NCI-H2107 treated with DMSO at 0.1 percent for 48 hours (cell line): ENCODE results near the gene TIMP4.

Source experiments
- DNase-seq: peaks from one replicate; lab custom pipeline; 2025; ENCODE audit not compliant: unreplicated experiment; lab: John Stamatoyannopoulos, UW

The TIMP4 gene

DNA sequence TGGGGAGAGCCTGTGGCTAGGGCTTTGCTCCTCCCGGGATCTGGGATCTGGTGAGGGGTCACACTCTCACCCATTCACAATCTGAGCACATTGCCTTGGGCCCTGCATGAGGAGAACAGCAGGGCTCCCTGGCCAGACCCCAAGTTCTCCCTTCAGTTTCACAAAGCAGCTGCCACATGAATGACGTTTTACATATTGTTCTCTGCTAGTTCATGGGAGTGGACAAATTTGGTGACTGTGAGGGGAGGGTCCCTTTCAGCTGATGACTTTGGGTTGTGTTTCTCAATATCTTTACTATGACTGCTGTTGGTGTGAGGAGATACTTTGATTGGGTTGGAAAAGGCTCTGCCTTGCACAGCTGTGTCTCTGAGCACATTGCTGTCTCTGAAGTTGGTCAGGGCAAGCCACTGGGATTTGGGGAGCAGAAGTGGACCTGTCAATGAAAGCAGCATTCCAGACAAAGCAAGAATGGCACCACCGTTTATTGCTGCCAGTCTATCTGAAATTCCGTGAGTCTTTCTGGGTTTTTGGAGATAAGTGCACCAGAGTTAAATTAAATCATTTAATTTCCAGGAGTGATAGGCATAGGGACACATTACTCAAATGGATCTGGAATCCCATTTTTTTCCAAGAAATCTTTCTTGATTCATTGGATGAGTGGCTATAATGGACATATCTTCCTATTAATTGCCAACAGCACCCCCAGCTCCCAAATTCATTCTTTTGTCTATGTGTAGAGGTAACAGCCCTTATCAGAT is 10.3 kb downstream of the TIMP4 start:
- no peak for DNase-seq

DNA sequence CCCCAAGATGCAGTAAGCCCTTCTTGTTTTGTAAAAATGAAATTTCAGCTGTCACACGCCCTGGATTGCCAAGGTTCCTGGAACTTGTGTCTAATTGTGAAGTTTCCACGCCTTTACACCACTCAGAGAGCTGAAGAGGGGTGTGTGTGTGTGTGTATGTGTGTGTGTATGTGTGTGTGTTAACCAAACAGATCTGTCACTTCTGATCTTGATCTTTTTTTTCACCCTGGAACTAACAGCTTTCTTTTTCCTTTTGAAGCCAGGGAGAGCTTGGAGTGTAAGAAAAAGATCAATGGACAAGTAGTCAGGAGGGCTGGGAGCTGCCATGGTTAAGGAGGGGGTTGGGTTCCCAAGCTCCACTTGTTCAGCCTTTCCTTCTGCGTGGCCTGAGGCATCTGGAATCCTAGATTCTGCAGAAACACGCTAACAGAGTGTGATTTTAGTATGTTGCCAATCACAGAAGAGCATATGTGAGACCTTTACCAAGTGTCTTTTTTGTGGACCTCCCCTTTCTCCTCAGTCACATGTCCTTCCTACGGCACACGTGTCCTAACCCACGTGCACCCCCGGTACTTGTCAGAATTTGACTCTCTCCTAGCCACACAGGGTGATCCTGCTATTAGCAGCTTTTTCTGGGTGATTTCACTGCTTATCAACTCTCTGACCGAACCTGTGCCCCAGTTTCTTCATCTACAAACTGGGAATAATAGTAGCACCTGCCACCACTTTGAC is 11.5 kb downstream of the TIMP4 start:
- DNase-seq, result no peak

DNA sequence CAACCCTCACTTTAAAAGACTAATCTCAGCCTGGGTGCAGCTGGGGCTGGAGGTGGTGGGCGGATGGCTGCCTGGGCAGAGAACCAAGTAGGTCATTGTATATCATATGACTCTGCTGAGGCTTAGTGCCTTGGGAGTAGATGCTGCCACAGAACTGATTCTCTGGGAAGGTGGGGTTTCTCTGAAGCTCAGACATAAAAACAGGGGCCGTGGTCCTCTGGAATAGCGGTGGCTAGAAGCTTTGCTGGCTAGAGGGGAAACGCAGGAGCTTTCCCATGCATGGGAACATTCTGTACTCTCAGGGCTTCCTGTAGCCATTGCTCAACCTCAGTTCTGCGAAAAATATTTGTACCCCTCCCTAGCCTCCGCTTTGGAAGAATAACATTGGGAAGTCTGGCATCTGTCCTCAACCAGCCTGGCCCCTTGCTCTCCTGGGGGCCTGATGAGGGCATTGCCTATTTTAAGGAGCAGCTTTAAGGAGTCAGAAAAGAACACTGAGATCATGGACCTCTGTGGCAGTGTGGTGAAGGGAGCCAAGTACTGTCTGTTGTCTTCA is 14.7 kb downstream of the TIMP4 start:
- DNase-seq, result no peak

DNA sequence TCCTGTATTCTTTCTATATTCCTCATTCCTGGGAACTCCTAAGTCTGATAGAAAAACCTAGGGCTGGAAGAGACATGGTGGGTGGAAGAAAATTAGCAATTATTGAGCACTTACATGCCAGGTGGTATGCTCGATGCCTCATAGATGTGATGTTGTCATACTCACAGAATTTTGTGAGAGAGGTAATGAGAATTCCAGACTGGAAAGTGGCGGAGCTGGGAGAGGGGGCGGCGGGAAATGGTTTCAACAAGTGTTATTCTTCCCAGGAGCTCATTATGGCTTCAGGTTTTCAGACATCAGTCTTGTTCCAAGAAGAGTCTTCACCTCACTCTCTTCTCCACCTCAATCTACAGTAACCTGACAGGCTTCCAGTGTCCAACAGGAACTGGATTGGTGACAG is 16.2 kb downstream of the TIMP4 start:
- no peak for DNase-seq

DNA sequence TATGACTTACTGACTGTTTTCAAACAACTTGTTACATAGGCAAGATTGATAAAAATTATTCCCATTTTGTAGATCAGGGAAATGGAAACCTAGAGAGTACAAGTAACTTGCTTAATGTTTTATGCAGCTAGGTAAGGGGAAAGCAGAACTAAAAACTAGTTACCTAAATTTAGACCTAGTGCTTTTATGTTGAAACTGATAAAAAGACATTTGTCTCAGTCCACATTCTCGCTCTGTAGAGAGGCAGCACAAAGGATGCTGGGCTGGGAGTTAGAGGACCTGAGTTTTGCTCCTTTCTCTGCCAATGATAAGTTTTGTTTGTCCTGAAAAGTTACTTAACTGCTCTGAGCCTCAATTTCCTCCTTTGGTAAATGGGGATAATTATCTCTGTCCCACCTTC is 17.4 kb downstream of the TIMP4 start:
- no peak for DNase-seq

DNA sequence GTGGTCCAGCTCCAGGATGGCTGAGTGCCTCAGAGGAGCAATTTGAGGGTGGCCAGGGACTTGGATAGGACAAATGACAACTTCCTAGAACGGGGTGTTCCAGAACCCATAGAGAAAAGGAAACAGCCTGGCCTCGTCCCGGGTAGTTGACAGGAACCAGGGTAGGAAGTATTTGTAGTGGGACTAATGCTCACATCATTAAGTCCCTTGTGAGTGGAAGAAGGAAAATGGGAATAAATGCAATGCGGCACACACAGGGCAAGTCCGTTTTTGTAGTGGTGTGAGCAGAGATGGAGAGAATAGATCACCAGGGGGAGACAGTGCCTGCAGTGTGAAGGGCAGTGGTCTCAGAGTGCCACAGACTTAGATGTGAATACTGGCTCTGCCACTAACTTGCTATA is 19.6 kb downstream of the TIMP4 start:
- DNase-seq, result no peak

DNA sequence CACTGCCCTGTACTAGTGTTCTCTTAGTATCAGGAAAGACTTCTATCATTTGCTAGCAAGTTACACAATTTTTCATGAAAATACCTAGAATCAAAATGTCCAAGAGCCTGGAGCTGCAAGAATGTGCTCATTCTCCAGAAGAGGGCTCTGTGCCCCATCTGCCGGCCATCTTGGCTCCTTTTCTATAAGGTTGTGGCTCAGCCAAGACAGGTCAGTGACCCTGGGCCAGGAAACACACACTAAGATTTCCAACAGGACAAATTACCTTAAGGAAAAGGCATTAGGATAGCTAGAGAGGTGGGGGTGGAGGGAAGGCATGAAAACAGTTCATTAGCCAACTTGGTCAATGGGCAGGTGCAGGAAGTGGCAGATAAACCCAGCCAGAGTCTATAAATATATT is 20.7 kb downstream of the TIMP4 start:
- no peak for DNase-seq

DNA sequence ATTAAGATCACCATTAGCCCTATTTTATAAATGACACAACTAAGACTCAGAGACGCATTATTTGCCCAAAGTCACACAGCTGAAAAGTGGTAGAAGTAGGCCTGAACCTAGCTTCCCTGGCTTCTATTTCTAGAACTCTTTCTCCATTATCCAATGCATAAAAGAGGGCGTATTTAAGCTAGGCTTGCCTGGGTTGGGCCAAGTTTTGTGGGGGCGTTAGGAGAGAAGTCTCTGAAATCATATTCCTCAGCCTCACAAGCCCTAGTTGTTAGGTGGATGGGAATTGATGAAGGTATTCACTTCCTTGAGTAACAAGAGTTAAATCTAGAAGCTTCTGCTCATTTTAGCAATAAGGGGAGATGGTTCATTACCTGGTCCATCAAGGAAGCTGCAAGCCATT is 22.3 kb downstream of the TIMP4 start:
- no peak for DNase-seq

DNA sequence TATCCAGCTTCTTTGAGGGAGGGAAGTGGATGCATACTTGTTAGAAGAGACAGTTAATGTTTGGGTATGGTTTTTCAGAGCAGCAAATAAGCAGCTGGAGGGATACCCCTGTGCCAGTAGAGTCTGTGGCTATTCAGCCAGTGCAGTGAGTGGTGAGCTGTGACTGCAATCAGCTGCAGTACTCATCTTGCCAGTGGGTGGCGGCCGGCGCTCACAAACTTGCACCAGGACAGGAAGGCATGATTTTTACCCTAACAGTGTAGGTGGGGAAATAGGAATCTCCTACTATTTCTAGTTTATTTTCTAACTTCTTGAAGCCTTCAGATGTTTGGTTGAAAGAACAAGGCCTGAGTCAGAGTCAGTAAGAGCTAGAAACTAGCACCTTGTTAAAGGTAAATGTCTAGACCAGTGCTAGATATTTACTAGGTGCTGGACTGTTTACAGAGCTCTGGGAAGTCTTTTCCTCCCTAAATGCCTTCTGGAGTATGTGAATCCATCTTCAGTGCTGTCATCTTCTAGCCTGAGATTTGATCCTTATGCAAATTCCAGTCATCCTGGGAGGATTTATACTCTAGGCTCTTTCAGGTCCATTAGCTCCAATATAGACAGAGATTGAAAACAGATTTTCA is 23.6 kb downstream of the TIMP4 start:
- peak; percentile 11 for DNase-seq

DNA sequence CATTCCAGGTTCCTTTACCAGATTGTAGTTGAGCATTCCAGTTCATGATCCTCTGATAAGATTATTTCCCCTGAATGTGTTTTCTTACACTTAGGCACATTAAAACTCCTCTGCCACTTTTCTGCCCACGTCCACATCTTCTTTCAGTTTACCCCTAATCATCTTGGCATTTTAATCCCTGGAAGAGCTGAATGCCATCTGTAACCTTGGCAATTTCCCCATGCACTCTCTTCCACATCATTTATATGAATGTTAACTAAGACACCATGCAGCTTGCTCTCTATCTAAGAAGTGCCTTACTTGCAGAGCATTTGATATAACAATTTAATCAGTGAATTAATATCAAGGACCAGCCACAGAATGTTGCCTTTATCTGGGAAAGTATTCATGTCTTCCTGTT is 25.8 kb downstream of the TIMP4 start:
- DNase-seq, result no peak

DNA sequence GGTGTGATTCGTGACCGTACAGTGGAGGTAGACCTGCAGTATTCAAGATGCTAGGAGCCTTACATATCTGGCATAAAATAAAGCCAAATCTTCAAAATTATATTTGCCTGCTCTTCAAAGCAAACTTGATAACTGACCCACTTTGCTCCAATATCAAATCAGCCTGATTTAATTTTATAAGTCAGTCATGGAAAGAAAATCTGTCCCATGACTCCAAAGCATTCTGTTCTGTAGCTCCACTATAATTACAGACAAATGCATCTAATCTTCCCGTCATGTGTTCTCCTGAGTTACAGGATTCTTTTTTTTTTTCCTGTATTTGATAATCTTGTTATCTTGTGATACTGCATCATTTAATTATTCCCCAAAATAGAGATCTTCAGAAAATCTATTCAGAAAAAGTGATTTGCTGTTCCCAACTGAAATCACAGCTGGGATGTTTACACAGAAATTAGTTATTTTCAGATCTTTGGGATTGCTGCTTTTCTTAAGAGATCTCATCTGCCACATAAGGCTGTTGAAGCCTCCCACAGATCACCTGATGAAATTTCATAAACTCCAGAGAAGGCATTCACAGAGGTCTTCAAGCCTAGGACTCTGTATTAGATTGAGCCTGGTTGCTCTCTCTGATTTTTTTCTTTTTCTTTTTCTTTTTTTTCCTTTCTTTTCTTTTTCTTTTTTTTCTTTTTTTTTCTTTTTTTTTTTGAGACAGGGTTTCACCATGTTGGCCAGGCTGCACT is 27.2 kb downstream of the TIMP4 start:
- DNase-seq, result no peak

DNA sequence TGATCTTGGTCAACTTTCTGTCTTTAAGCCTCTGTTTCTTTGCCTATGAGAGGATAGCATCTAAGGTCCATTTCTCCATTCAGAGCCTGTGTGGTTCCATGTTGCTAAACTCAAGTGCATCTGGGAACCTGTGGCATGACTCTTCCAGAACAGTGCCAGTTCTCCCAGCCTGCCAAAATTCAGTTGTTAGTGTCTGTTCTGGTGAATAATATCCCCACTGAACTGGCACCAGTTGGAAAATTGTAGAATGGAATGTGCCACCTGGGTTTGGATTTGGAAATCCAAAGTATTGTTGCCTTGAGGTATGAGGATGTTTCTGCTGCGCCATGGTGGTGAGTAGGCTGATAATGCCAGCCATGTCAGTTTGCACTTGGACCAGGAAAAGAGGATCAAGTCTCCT is 31.3 kb downstream of the TIMP4 start:
- DNase-seq, result no peak

DNA sequence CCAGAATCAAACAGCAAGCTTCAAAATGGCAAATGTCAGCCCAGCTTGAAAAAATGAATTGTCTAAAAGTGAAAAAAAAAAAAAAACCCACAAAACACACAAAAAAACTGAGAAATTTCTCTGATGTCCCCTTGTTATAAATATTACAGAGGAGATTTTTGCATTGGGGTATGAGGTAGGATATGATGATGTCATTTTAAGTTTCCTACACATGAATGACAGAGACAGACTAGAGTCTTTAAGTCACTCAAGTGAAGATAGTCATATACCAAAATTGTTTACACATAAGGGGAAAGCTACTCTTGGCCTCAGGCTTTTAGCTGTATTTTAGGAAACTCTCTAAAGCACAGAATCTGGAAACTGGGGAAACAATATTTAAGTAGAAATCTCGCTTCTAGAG is 32.9 kb downstream of the TIMP4 start:
- DNase-seq, result no peak

DNA sequence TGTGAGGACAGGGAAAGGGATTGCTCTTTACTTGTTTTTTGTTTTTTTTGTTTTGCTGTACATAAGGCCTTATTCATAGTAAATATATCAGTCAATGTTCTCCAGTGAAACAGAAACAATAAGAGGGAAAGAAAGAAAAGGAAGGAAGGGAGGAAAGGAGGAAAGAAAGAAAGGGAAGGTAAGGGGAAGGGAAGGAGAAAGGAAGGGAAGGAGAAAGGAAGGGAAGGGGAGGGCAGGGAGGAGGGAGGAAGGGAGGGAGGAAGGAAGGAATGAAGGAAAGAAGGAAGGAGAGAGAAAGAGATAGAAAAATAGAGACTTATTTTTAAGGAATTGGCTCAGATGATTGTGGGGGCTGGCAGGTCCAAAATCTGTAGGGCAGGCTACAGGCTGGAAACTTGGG is 37.2 kb downstream of the TIMP4 start:
- DNase-seq, result no peak

DNA sequence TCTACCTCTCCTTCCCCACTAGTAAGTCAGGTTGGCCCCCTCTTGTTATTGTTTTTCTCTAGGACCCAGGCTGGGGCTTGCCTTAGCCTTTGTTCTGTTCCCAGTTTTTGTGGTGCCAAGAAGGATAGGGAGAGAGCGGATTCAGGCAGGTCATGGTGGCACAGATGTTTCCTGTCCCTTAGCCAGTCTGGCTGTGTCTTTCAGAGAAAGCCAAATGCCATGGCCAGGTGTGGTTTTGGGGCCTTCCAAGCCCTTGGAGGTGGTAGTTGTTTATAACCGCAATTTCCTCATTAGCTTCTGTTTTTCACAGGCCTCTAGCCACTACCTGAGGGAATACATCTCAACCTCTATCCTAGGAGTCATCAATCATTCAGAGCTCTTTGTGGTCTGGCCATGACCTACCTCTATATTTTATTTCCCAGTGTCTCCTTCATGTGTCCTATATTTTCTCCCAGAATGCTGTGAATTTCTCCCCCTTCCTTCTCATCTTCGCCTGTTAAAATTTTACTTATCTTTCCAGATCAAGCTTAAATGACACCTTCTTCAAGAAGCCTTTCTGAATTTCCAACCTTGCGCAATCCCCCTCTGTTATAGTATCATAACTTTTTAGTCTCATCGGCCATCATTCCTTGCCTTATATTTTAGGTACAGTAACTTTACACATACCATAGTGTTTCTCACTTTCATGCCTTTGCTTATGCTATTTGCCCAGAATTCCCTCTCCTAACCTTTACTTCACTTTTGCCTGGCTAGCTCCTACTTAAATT is 38.2 kb downstream of the TIMP4 start:
- DNase-seq, result no peak

DNA sequence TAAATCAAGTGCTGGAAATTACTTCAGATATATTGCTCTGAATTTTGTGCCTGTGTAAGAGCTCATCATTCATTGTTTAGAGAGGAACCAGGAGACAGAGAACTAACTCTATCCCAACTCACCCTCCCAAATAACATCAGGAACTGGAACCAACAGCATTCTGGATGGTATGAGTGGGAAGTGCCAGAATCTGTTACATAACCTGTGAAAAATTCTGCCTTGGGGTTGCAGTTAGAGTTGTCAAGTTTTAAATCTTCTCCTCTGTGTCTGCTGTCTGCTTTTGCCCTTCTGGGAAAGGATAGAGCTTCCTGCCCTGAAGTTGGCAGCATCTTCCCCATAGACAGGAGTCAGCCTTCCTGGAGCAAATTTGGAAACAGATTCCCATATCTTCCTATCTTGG is 41.2 kb downstream of the TIMP4 start:
- DNase-seq, result no peak

DNA sequence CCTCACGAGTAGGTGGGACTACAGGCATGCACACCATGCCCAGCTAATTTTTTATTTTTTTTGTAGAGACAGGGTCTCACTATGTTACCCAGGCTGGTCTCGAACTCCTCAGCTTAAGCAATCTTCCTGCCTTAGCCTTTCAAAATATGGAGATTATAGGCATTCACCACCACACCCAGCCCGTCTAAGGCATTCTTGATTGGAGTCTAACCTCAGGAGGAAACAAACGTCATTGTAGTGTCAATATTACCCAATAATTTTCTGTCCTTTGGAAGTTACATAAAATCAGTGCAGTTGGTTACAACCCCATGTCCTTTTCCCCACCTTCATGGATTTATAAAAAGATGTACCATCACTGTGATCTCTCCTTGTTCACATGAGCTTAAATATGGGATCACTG is 41.8 kb downstream of the TIMP4 start:
- no peak for DNase-seq

DNA sequence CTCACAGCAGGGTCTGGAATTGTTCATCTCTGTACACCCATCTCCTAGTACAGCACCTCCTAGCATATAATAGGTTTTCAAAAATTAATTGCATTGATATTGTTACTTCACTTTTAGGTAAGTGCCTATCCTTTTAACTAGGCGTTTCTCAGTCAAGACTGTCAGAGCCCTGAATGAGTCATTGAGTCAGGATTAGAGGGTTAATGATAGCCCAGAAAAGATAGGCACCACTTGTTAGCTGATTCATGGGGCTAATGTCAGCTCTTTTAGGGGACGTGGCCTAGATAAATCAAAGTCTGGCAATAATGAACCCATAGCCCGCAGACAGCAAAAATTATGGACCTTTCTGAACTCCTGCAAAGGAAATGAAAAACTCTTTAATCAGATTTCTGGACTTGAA is 42.9 kb downstream of the TIMP4 start:
- no peak for DNase-seq

DNA sequence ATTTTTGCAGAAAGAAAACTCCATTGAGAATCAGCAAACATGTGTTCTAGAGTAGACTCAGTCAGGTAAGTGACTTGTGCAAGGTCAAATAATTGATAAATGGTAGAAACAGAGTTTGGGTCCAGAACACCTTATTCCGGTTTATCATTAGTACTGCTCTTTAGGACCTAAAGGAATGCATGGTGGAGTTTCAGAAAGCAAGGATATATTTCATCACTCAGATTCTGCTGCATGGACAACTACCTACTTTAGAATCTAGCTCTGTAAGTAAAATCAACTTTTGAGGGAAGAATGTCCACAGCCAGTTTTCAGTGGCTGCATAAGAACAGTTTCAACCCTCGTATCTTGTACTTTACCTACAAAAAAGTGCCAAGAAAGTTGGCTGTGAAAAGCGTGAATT is 43.6 kb downstream of the TIMP4 start:
- DNase-seq, result no peak

DNA sequence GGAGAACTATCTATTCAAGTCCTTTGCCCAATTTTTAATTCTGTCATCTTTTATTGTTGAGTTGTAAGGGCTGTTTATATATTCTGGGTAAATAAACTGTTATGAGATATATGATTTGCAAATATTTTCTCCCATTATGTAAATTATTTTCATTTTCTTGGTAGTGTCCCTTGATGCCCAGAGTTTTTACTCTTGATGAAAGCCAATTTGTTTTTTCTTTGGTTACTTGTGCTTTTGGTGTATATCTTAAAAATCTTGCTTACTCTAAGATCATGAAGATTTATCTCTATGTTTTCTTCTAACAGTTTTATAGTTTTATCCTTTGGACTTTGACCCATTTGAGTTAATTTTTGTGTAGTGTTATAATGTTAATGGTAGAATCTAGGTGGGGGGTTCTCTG is 44.5 kb downstream of the TIMP4 start:
- no peak for DNase-seq
